Colonic mucosa (tissue), 4 donors: Measurements from ENCODE around the gene SUPT3H. TPM values are rescaled to one million over a fixed set of nuclear protein-coding genes. Genes with fewer than 3 reads are reported as not detected.

Source experiments
- DNase-seq: peaks from one replicate; pipeline ENCODE4 v3.0.0-alpha.2; 2020
- H3K27ac ChIP-seq: fragments of 200-600 bp; one replicate; pipeline ENCODE4 v1.8.0; 2021
- H3K27me3 ChIP-seq: fragments of 200-600 bp; one replicate; pipeline ENCODE4 v1.8.0; 2021
- H3K36me3 ChIP-seq: fragments of 200-600 bp; one replicate; pipeline ENCODE4 v1.8.0; 2021
- H3K4me1 ChIP-seq: fragments of 200-600 bp; one replicate; pipeline ENCODE4 v1.8.0; 2021; ENCODE audit warnings: mild to moderate bottlenecking
- H3K4me3 ChIP-seq: fragments of 200-600 bp; one replicate; pipeline ENCODE4 v1.8.0; 2021
- H3K9ac ChIP-seq, 2 donors: one replicate each; pipeline ENCODE4 v1.7.0; 2013; ENCODE audit warnings: control low read depth in 2 of 2, low read depth in 2 of 2, low read length in 2 of 2
- H3K9me3 ChIP-seq: fragments of 200-600 bp; one replicate; pipeline ENCODE4 v1.8.0; 2021
- CTCF ChIP-seq: fragments of 200-600 bp; IDR thresholded peaks from one replicate; pipeline ENCODE4 v1.8.0; 2022; ENCODE audit warnings: antibody characterized with exemption, mild to moderate bottlenecking
- intact Hi-C: fragments of 100-400 bp; cut with DNase I; formaldehyde crosslinking; loops from one replicate; pipeline ENCODE4 v1.14.1; 2022
- total RNA-seq, 2 donors: library from RNA; stranded (reverse); fragmentation: NEBNext Ultra II Directional in 1 of 2; extraction: Animal tissue kit (Norgen Biotek cat#: 25700) in 1 of 2; gene quantifications; one replicate each; pipeline ENCODE4 v1.2.1, GENCODE V29; 2021
- donor health status: healthy.
- donor health status: DM: no; HTN: no; CAD: no.
- donor health status: DM: no; HTN: no; CAD: no.

SUPT3H gene
- total RNA-seq, 2 donors from 2014 or later, result 3.4 to 4.1 TPM

DNA sequence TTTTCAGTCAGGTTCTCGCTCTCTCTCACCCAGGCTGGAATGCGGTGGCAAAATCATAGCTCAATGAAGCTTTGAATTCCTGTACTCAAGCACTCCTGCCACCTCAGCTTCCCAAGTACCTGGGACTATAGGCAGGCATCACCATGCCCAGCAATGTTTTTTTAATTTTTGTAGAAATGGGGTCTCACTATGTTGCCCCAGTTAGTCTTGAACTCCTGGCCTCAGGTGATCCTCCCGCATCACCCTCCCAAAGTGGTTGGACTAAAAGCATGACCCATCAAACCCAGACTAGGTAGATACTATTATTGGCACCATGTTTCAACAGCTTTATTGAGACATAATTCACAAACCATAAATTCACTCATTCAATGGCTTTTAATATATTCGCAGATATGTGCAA lies 122.3 kb downstream of the SUPT3H start:
- no peak for TF ChIP-seq CTCF

GRCh38 chr6:45254253-45254652 lies 123.5 kb downstream of the SUPT3H start:
- Histone ChIP-seq H3K4me1 (no peaks in the 10 kb centered on the region), H3K36me3 (no peaks in the 10 kb centered on the region), H3K9me3 (no peaks in the 10 kb centered on the region), H3K9ac (no peak overlapping the region), H3K4me3 (no peak overlapping the region), H3K27me3 (no peaks in the 10 kb centered on the region), H3K27ac (no peak overlapping the region)
- no peak for DNase-seq
- TF ChIP-seq CTCF, result no peak
- intact Hi-C loops, result no loop called here

More for the DNA sequence above, 122.3 kb downstream of the SUPT3H start:
- Histone ChIP-seq H3K9ac (no peak overlapping the region), H3K27me3 (no peaks in the 10 kb centered on the region), H3K9me3 (no peaks in the 10 kb centered on the region), H3K4me1 (no peaks in the 10 kb centered on the region), H3K4me3 (no peak overlapping the region), H3K27ac (no peak overlapping the region), H3K36me3 (no peaks in the 10 kb centered on the region)
- no peak for DNase-seq
- intact Hi-C loops, result no loop called here

GRCh38 chr6:45253453-45253852 lies 124.3 kb downstream of the SUPT3H start:
- H3K4me1 ChIP-seq, result no peaks in the 10 kb centered on the region
- H3K4me3 ChIP-seq, result no peak overlapping the region
- no peak overlapping the region for H3K9ac ChIP-seq
- no peak overlapping the region for H3K27ac ChIP-seq
- no peaks in the 10 kb centered on the region for H3K9me3 ChIP-seq
- DNase-seq, result no peak
- H3K36me3 ChIP-seq, result no peaks in the 10 kb centered on the region
- intact Hi-C loops, result no loop called here
- no peak for TF ChIP-seq CTCF
- no peaks in the 10 kb centered on the region for H3K27me3 ChIP-seq

DNA sequence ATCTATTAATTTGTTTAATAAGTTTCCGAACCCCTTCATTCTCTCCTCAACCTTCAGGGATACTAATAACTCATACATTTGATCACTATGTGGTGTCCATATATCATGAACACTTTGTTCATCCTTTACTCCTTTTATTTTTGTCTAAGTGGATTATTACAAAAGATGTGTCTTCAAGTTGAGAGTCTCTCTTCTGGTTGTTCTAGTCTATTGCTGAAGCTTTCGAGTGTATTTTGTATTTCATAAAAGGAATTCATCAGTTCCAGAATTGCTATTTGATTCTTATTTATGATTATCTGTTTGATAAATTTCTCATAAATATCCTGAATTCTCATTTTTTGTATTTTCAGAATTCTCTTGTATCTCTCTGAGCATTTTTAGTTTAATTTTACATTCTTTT lies 146.1 kb downstream of the SUPT3H start:
- no peaks in the 10 kb centered on the region for H3K27me3 ChIP-seq
- H3K4me3 ChIP-seq, result no peak overlapping the region
- DNase-seq, result no peak
- H3K4me1 ChIP-seq, result no peaks in the 10 kb centered on the region
- no peak overlapping the region for H3K9ac ChIP-seq
- no peak for TF ChIP-seq CTCF
- H3K27ac ChIP-seq, result no peak overlapping the region
- no peaks in the 10 kb centered on the region for H3K9me3 ChIP-seq
- intact Hi-C loops, result no loop called here
- no peaks in the 10 kb centered on the region for H3K36me3 ChIP-seq

GRCh38 chr6:45229416-45229815 lies 148.3 kb downstream of the SUPT3H start:
- Histone ChIP-seq H3K27ac (no peak overlapping the region), H3K4me3 (no peak overlapping the region), H3K9ac (no peak overlapping the region), H3K4me1 (no peaks in the 10 kb centered on the region), H3K27me3 (no peaks in the 10 kb centered on the region), H3K36me3 (no peaks in the 10 kb centered on the region), H3K9me3 (no peaks in the 10 kb centered on the region)
- intact Hi-C loops, result no loop called here
- no peak for TF ChIP-seq CTCF
- no peak for DNase-seq

DNA sequence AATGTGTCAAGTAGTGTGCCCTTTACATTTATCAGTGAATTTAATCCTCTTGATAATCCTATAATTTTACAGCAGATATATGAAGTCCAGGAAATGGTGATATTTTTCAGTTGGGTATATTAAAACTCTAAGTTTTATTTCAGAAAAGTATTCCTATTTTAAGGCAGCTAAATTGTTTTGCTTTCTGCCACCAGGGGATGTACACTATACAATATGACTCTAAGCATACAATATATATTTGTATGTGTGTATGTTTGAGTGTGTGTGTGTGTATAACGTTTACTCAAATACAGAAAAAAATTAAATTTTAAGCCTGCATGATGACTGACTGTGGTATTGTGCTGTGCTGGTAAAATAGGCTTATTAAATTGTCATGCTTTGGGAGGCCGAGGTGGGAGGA lies 151.7 kb downstream of the SUPT3H start:
- H3K27me3 ChIP-seq, result no peaks in the 10 kb centered on the region
- no peak for DNase-seq
- H3K4me3 ChIP-seq, result no peak overlapping the region
- H3K4me1 ChIP-seq, result no peaks in the 10 kb centered on the region
- no peak overlapping the region for H3K27ac ChIP-seq
- no peak overlapping the region for H3K9ac ChIP-seq
- H3K36me3 ChIP-seq, result no peaks in the 10 kb centered on the region
- no peak for TF ChIP-seq CTCF
- intact Hi-C loops, result no loop called here
- no peaks in the 10 kb centered on the region for H3K9me3 ChIP-seq
